KMS-11 (cell line): ENCODE data around the gene COQ9.

Experiments used
- H2AFZ ChIP-seq: fragments of 200-600 bp; sonication (generic); 2 replicates; pipeline ENCODE4 v1.6.1; 2016; ENCODE audit warnings: antibody characterized with exemption, mixed run types, low read depth
- H3K27ac ChIP-seq: fragments of 200-600 bp; sonication (generic); 2 replicates; pipeline ENCODE4 v1.6.1; 2016; ENCODE audit warnings: mild to moderate bottlenecking, mixed run types
- H3K27me3 ChIP-seq: fragments of 200-600 bp; sonication (generic); 2 replicates; pipeline ENCODE4 v1.6.1; 2017; ENCODE audit warnings: mild to moderate bottlenecking, low read depth, mixed run types, moderate library complexity; ENCODE audit not compliant: insufficient read depth
- H3K36me3 ChIP-seq: fragments of 200-600 bp; sonication (generic); 2 replicates; pipeline ENCODE4 v1.6.1; 2017; ENCODE audit warnings: mild to moderate bottlenecking, mixed run types; ENCODE audit not compliant: insufficient read depth
- H3K4me1 ChIP-seq: fragments of 200-600 bp; sonication (generic); 2 replicates; pipeline ENCODE4 v1.6.1; 2016; ENCODE audit warnings: mild to moderate bottlenecking, low read depth, mixed run types; ENCODE audit not compliant: poor library complexity, severe bottlenecking
- H3K4me2 ChIP-seq: fragments of 200-600 bp; sonication (generic); 2 replicates; pipeline ENCODE4 v1.7.0; 2016; ENCODE audit warnings: mild to moderate bottlenecking, mixed run types
- H3K4me3 ChIP-seq: fragments of 200-600 bp; sonication (generic); IDR thresholded peaks from 2 replicates; pipeline ENCODE4 v1.6.1; 2017; ENCODE audit warnings: low read depth, low read length, mixed read lengths; ENCODE audit not compliant: insufficient read depth
- H3K79me2 ChIP-seq: fragments of 200-600 bp; sonication (generic); 2 replicates; pipeline ENCODE4 v1.6.1; 2016; ENCODE audit warnings: low read depth, mixed run types; ENCODE audit not compliant: insufficient read depth
- H3K9ac ChIP-seq: fragments of 200-600 bp; sonication (generic); 2 replicates; pipeline ENCODE4 v1.6.1; 2016; ENCODE audit warnings: mild to moderate bottlenecking, mixed run types
- H4K20me1 ChIP-seq: fragments of 200-600 bp; sonication (generic); 2 replicates; pipeline ENCODE4 v1.6.1; 2016; ENCODE audit warnings: mild to moderate bottlenecking, mixed run types; ENCODE audit not compliant: insufficient read depth
- TF ChIP-seq, protein P1 (sequence below): fragments of 200-600 bp; sonication (generic); conservative IDR thresholded peaks from 2 replicates; pipeline ENCODE4 v1.6.1; 2017; ENCODE audit warnings: low read depth, mild to moderate bottlenecking, antibody characterized with exemption, low read length, moderate library complexity, mixed read lengths

The COQ9 gene

DNA sequence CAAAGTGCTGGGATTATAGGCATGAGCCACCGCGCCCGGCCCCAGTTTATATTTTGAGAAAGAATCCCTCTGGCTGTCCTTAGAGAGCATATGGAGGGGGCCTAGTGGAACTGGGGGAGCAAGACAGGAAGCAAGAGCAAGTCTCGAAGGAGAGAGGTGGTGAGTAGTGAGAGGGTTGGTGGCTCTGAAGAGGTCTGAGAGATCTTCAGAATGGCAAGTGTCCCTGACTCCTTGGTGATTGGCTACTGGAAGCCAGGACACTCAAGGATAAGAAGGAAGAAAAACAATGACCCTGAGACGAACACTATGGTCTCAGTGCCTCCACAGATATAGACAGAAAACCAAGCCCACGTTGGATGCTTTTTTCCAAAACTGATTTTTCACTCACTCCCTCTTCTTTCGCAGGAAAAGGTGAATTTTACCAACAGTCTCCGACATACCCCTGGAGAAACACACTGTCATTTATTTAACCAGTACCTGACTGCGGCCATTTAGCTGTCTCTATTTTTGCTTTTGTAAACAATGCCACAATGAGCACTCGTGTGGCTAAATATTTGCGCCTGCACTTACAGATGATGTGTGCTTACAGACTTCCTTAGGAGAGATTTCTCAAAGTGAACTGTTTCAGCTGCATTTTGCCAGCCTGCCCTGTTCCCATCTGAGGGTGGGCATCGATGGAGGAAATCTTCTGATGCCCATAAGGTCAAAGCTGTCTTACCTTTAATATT is 54.9 kb downstream of the COQ9 start:
- Histone ChIP-seq H3K4me2 (no peak overlapping the region), H3K79me2 (no peaks in the 10 kb centered on the region), H3K4me3 (no peak overlapping the region), H4K20me1 (no peaks in the 10 kb centered on the region), H3K4me1 (no peaks in the 10 kb centered on the region), H3K27me3 (no peaks in the 10 kb centered on the region), H3K36me3 (no peaks in the 10 kb centered on the region), H3K27ac (no peak overlapping the region), H2AFZ (no peak overlapping the region), H3K9ac (no peak overlapping the region)
- TF ChIP-seq, protein P1, sequence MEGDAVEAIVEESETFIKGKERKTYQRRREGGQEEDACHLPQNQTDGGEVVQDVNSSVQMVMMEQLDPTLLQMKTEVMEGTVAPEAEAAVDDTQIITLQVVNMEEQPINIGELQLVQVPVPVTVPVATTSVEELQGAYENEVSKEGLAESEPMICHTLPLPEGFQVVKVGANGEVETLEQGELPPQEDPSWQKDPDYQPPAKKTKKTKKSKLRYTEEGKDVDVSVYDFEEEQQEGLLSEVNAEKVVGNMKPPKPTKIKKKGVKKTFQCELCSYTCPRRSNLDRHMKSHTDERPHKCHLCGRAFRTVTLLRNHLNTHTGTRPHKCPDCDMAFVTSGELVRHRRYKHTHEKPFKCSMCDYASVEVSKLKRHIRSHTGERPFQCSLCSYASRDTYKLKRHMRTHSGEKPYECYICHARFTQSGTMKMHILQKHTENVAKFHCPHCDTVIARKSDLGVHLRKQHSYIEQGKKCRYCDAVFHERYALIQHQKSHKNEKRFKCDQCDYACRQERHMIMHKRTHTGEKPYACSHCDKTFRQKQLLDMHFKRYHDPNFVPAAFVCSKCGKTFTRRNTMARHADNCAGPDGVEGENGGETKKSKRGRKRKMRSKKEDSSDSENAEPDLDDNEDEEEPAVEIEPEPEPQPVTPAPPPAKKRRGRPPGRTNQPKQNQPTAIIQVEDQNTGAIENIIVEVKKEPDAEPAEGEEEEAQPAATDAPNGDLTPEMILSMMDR = no peak

DNA sequence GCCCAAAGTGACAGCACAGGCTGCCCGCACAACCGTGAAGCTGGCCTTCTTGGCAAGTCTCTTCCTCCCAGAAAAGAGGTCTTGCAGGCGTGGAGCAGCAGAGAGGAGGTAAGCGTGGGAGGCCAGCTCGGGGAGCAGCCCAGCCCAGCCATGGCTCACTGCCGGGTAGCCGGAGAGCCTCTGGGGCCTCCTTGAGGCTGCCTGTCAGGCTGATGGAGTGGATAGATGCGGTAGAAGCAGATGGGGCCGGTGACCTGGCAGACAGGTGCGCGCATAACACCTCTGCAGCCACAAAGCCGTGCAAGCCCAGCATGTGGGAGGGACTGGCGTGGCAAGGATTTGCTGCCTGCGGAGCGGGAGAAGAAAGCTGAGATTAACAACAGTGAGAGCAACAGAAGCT is 56.1 kb downstream of the COQ9 start:
- H3K27ac ChIP-seq = no peak overlapping the region
- no peaks in the 10 kb centered on the region for H3K4me1 ChIP-seq
- H3K4me2 ChIP-seq = no peak overlapping the region
- H3K27me3 ChIP-seq = no peaks in the 10 kb centered on the region
- no peak overlapping the region for H3K4me3 ChIP-seq
- no peak overlapping the region for H3K9ac ChIP-seq
- TF ChIP-seq, protein P1 = no peak
- H4K20me1 ChIP-seq = no peaks in the 10 kb centered on the region
- no peaks in the 10 kb centered on the region for H3K36me3 ChIP-seq
- H2AFZ ChIP-seq = no peak overlapping the region
- H3K79me2 ChIP-seq = no peaks in the 10 kb centered on the region

- Histone ChIP-seq H3K79me2 (no peaks in the 10 kb centered on the region), H3K27me3 (no peaks in the 10 kb centered on the region), H3K4me3 (no peak overlapping the region), H3K27ac (no peak overlapping the region), H2AFZ (no peak overlapping the region), H3K9ac (no peak overlapping the region), H4K20me1 (no peaks in the 10 kb centered on the region), H3K4me1 (no peaks in the 10 kb centered on the region), H3K4me2 (no peak overlapping the region), H3K36me3 (no peaks in the 10 kb centered on the region)
- TF ChIP-seq, protein P1 = no peak
These were observed 56.7 kb downstream of the COQ9 start for GRCh38 chr16:57504001-57504400.

DNA sequence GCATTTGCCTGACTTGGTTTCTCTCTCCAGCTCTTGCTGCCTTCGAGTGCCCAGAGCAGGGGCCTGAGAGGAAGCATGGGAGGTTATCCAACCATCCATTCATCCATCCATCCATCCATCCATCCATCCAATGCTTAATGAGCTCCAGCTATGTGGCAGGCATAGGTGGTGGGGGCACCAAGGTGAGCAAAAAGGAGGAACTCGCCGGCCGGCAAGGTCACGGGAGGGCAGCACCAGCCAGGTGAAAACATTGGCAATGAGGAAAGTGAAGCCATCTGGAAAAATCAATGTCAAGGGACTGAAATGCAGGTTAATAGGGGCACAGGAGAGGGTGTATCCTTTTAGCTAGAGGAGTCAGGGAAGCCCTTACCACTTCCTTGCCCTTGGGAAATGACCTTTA is 57.2 kb downstream of the COQ9 start:
- Histone ChIP-seq H2AFZ (no peak overlapping the region), H4K20me1 (no peaks in the 10 kb centered on the region), H3K4me1 (no peaks in the 10 kb centered on the region), H3K9ac (no peak overlapping the region), H3K36me3 (no peaks in the 10 kb centered on the region), H3K4me2 (no peak overlapping the region), H3K27me3 (no peaks in the 10 kb centered on the region), H3K79me2 (no peaks in the 10 kb centered on the region), H3K27ac (no peak overlapping the region), H3K4me3 (no peak overlapping the region)
- TF ChIP-seq, protein P1 = no peak
